Activated CD8-positive, alpha-beta memory T cell treated with anti-CD3 and anti-CD28 coated beads, Interleukin-2, amount 50 U/mL, for 48 hours (primary cell): ENCODE measurements around the gene SLC28A3.

Experiments used
- DNase-seq: peaks from one replicate; pipeline ENCODE4 v3.0.0-alpha.2; 2020

The SLC28A3 gene

GRCh38 chr9:84235511-84235910 lies 105.0 kb downstream of the SLC28A3 start:
- DNase-seq: no peak

GRCh38 chr9:84230355-84231145 lies 110.0 kb downstream of the SLC28A3 start:
- DNase-seq: no peak

- no peak for DNase-seq
These were observed 111.4 kb downstream of the SLC28A3 start for GRCh38 chr9:84229191-84229590.

GRCh38 chr9:84228130-84228720 lies 112.3 kb downstream of the SLC28A3 start:
- DNase-seq: no peak

GRCh38 chr9:84226126-84226525 lies 114.4 kb downstream of the SLC28A3 start:
- DNase-seq: no peak
